HCT116 (cell line): ENCODE results near the gene ABR.

ENCODE experiments used
- ATF3 ChIP-seq: IDR thresholded peaks from 2 replicates; pipeline ENCODE4 v1.6.1; 2012
- CTCF ChIP-seq, 3 experiments: fragments of 200-600 bp in 1 of 3; sonication (generic) in 1 of 3; IDR thresholded peaks in 2 of 3; conservative IDR thresholded peaks in 1 of 3; 2 replicates each; pipeline ENCODE4 v1.5.1; 2012 to 2017; ENCODE audit warnings: low read depth in 2 of 3, low read length in 2 of 3, antibody characterized with exemption in 1 of 3, borderline replicate concordance in 1 of 3, control low read depth in 1 of 3, mild to moderate bottlenecking in 1 of 3, mixed read lengths in 1 of 3, mixed run types in 1 of 3, moderate library complexity in 1 of 3; ENCODE audit not compliant: insufficient read depth in 1 of 3
- ELF1 ChIP-seq: IDR thresholded peaks from 2 replicates; pipeline ENCODE4 v1.6.1; 2012; ENCODE audit warnings: low read depth, borderline replicate concordance
- EZH2phosphoT487 ChIP-seq: fragments of 200-600 bp; IDR thresholded peaks from 2 replicates; pipeline ENCODE4 v1.6.1; 2018; ENCODE audit warnings: antibody characterized with exemption, borderline replicate concordance
- FOSL1 ChIP-seq: IDR thresholded peaks from 2 replicates; pipeline ENCODE4 v1.6.1; 2012; ENCODE audit warnings: low read depth
- POLR2A ChIP-seq: IDR thresholded peaks from 2 replicates; pipeline ENCODE4 v1.7.0; 2011; ENCODE audit warnings: borderline replicate concordance; ENCODE audit not compliant: insufficient read depth, insufficient read length; ENCODE audit errors: extremely low read depth
- POLR2AphosphoS5 ChIP-seq: IDR thresholded peaks from 2 replicates; pipeline ENCODE4 v1.6.1; 2011; ENCODE audit warnings: mild to moderate bottlenecking, low read depth, low read length, moderate library complexity
- TF ChIP-seq, protein P1 (sequence below): IDR thresholded peaks from 2 replicates; pipeline ENCODE4 v1.6.1; 2012

GRCh38 chr17:962670-963069 is 217.1 kb downstream of the ABR start:
- TF ChIP-seq POLR2A: no peak
- no peak for TF ChIP-seq CTCF (IDR thresholded peaks at IDR 0.05 in 2 of 3, conservative IDR thresholded peaks at IDR 0.05 in 1 of 3; ENCODE audit: borderline replicate concordance in 1 of 3, insufficient read depth in 1 of 3, low read depth in 2 of 3, low read length in 2 of 3)
- TF ChIP-seq FOSL1: no peak
- TF ChIP-seq, protein P1, sequence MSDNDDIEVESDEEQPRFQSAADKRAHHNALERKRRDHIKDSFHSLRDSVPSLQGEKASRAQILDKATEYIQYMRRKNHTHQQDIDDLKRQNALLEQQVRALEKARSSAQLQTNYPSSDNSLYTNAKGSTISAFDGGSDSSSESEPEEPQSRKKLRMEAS: no peak
- TF ChIP-seq ELF1: no peak
- no peak for TF ChIP-seq EZH2phosphoT487
- TF ChIP-seq POLR2AphosphoS5: no peak
- no peak for TF ChIP-seq ATF3
